Activated CD4-positive, alpha-beta T cell treated with anti-CD3 and anti-CD28 coated beads, Interleukin-2, amount 50 U/mL, for 4 hours (primary cell): ENCODE data around the gene SETD7.

Experiments used
- DNase-seq, 2 experiments: peaks; one replicate each; pipeline ENCODE4 v3.0.0-alpha.2; 2020

SETD7 gene

DNA sequence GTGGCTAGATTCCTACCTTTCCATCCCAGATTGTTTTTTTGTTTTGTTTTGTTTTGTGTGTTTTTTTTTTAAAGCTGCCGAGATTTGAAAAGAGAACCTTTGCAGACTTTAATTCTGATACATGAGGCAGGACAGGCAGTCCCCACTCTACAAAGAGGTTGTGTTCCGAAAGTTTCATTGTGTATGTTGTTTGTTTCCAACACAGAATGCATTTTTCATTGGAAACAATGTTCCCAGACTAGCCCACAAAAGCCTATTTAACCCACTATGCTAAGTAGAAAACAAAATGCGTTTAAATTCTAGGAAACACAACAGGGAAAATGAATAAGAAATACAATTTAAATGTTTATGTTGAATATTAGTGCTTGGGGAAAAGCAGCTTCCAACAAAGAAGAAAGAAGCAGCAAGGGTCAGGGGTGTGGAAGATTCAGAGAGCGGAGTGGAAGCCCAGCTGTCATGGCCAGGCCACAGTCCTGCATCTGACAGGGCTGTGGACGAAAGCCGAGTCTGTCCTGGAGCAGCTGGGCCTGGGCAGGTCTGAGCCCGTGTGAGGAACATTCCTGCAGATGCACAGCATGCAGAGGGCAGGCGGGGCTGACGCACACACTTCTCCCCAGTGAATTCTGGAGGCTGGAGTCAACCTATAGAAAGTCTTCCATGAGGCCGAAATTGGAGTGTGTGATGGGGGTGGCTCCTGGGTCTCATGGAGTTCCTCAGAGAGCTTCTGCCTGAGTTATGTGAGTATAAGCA, 12.4 kb upstream of the SETD7 start:
- no peak for DNase-seq

DNA sequence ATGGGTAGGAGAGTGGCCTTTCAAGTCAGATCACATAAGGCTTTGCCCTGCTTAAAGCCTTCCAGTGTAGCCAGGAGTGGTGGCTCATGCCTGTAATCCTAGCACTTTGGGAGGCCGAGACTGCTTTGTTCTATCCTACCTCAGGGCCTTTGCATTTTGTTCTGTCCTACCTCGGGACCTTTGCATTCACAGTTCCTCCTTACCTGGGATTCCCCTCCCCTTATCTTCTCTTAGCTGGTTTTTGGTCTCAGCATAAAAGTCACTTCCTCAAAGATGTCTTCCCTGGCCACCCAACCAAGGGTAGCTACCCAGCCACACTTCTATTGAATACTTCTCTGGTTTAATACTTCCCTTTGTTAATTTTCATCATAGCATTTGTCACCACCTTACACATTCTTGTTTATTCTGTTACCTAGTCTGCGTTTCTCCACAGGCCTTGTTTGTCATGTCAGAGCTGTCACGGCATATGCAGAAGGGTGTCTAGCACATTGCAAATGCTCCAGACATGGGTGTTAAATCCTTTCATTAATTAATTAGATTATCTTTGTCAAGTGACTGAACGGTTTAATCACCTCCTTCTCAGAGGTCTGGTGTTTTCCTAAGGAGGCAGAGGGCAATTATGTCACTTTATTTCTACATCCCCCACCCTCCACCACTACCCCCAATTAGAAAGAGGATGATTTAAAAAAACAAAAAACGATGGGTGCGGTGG, 11.3 kb upstream of the SETD7 start:
- DNase-seq = no peak

GRCh38 chr4:139564502-139564901, 8.5 kb upstream of the SETD7 start:
- no peak for DNase-seq

- DNase-seq = no peak
Measured at GRCh38 chr4:139563515-139563914, 7.5 kb upstream of the SETD7 start.

DNA sequence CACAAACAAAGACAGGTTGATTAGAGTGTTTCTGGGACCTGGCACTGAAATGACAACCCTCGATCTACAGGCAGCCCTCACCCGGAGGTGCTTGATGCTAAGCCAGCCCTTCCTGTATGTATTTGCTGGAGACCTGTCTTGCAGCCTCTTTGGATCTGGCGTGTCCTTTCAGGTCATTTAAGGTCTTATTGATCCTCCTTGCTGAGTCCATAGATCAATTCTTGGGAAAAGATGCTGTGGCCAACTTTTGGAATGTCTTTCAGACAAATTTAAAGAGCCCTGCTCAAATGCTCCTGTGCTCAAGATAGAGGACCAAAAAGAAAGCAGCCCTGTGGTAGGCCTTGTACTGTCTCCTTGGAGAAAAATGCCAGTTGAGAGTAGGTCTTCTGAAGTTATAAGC, 6.8 kb upstream of the SETD7 start:
- no peak for DNase-seq

DNA sequence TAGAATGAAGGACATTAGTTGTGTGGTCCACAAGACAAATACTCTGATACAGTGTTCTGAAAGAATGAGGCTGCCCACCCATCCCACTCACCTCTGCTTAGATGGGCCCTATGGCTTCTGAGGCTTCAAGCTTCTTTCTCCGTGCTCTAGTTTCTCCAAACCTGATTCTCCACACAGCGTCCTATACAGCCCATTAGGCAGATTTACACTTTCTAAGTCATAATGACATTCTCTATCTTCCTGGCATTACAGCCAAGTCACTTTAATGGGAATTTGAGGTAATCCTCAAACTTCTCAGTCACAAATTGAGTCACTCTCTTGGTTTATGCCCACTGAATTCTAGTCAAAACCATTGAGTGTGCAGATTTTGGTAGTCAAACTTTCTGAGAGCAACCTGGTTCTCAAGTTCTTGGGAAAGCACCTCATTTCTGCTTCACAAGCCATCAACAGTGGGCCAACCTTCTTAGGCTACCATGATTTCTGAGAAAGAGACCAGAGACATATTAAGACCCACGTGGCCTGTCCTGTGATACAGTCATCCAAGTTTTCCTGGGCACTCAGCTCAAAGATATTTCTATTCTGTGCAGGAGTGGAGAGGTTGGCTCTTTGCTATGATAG, 6.2 kb upstream of the SETD7 start:
- no peak for DNase-seq

DNA sequence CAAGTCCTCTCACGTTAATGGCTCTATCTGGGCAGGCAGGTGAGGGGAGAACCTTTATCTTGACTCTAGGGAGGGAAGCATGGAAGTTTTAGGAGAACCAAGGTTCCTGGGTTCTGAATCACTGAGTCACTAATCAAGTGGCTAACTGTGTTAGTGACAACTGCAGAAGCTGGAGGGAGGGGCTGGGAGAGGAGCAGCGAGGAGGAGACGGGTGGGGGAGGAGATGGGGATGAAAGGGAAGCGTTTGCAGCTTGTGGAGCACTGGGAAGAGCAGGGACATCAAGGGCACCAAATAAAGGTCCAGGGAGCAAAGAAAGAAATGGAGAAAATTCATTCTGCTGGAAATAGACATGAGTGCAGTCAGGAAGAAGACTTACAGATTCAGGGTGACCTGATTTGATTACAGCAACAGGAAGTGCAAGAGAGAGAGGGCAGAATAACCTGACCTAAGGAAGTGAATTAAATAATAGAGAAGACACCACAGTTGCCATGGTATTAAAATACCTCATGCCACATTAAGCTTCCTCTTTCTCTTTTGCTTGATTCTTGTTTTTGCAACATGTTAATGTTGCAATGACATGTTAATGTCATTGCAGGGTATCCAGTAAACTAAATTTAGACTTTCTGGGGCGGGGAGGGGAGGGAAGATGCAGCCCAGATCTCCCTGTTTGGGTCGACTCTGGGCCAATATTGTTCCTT, 4.5 kb upstream of the SETD7 start:
- DNase-seq = no peak

- DNase-seq = no peak
Measured at GRCh38 chr4:139559687-139560086, 3.7 kb upstream of the SETD7 start.

GRCh38 chr4:139559089-139559479, 3.1 kb upstream of the SETD7 start:
- DNase-seq = no peak

DNA sequence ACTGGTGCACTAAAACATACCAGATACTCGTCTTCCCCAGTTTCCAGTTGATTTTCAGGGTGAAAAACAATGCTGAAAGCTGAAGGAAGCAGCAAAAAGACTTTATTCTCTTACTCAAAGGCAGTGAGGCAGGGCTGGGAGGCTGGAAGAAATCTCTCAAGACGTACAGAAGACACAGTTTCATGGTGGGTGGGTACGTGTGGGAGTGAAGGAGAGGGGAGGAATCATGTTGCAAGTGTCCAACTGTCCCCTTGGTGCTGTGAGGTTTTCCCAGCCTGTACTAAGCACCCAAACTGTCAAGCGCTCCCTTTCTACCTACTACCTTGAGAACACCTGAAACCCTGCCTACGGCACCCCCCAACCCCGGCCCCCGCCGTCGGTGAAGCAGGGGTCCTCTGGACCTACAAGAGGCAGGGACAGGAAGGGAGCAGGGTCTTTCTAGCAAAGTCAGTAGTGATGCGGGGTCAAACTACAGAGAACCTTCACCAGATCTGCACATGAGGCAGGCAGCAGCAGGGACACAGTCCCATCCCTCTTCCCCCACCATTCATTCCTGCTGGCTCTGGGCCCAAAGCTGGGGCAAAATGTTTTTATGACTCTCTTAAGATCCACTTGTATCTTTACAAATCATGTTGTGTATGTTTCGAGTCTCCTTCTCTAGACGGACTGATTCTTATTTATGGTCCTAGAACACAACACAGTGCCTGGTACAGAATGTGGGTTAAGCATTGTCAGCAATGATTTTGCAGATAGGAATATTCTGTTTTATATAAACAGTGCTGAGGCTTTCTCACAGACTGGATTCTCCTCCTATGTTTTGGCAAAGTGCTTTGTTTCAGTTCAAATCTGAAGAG, 2.4 kb upstream of the SETD7 start:
- DNase-seq = no peak

DNA sequence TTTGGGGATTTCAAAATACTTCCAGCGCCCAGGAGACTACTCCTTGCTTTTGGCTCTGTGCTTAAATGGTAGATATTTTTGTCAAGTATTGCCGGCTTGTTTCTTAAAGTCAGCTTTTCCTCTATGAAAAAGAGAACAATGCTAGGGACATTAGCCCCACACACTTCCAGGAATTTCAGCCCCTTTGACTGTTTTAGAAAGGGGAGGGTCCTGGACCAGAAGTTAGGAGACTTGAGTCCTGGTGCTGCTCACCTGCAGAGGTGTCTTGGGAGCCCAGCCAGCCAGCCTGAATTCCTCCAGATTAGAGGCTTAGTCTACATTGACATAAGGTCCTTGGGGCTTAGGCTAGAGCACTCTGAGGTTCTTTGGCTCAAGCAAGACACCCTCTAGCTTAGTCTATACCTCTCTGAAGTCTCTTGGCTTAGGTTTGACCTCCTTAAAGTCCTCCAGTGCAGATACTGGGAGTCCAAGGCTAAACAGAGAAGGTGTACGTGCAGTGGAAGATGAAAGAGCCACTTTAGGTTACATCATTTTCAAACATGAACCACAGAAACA, 1.6 kb upstream of the SETD7 start:
- DNase-seq = no peak

DNA sequence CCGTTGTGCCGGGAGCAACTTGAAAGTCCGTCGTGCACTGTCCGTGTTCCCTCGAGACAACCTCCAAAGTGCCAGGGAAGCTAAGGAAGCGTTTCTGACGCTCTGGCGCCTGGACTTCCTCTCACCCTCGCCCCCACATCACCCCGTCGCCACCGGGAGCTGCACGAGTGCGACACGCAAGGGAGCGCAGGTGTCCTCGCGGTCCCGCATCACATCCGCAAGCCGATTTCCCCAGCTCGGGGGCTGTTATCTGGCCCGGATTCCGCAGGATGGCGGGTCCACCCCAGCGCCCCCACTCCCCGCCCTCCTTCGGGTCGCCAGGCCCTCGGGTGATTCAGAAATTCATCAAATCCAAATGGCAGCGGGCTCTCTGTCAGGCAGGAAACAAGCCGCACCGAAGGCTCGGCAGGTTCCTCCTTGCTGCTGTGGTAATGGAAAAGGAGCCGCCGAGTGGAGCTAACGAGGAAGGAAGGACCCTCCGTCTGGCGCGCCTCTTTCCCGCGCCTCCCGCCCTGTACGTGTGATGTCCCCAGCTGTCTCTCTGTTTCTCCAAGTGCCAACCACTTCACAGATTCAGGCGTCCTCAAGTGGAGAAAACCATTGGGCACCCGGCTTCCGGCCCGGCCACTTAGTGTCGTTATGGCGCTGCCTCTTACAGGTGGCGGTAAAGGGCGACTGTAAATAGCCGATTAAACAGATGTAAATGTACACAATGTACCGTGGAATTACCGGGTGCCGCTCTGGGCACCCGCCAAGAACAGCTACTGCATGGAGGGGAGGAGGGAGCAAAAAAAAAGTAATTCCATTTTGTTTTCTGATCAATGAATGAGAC, 921 bp upstream of the SETD7 start:
- DNase-seq = peak; percentile 38 to 40

GRCh38 chr4:139555705-139556070, 331 bp downstream of the SETD7 start:
- no peak for DNase-seq

DNA sequence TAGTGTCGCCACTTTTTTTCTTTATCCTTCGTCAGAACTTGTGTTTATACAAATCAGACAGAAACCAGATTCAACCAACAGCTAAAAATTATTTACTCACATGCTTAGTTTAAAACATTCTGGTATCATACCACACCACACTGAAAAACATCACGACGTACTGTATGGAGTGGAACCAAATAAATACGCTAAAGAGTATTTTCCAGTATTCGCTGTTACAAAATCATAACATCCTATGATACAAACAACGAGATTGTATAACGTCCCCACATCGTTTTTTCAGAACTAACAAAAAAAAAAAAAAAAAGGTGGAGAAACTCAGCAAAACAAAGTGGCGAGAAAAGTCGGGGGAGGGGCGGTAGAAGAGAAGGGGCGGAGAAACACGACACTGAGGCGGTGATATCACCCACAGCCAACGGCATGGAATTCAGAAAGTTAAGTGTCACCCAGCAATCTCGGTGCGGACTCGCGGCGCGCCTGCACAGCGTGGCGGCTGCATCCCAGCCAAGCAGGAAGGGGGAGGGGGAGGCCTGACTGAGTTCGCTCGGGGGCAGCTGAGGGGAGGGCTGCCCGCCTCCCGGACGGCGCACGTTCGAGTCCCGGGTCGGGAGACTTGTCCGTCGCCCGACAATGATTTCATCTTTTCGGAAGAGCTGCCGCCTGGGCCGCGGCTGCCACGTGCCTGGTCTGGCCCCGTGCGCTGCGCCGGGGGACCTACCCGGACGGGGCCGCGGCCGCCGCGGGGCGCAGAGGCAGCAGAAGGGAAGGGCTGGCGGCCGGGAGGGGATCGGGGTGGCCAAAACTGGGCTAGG, 920 bp downstream of the SETD7 start:
- DNase-seq = peak; percentile 86 to 89

DNA sequence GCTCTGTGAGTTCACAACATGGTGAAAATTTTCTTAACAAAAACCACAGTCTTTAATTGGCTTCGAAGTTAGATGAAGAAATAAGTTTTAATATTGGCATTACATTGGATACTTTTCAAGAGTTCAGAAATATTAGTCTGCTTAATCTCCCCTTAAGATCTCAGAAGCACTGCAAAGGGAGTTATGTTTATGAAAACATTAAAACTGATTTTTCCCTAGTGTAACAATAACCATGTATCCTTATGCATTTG, 1.5 kb downstream of the SETD7 start:
- DNase-seq = no peak

- DNase-seq = no peak
Measured at GRCh38 chr4:139553751-139554641, 2.0 kb downstream of the SETD7 start.

- DNase-seq = no peak
Measured at GRCh38 chr4:139552517-139553307, 3.3 kb downstream of the SETD7 start.

DNA sequence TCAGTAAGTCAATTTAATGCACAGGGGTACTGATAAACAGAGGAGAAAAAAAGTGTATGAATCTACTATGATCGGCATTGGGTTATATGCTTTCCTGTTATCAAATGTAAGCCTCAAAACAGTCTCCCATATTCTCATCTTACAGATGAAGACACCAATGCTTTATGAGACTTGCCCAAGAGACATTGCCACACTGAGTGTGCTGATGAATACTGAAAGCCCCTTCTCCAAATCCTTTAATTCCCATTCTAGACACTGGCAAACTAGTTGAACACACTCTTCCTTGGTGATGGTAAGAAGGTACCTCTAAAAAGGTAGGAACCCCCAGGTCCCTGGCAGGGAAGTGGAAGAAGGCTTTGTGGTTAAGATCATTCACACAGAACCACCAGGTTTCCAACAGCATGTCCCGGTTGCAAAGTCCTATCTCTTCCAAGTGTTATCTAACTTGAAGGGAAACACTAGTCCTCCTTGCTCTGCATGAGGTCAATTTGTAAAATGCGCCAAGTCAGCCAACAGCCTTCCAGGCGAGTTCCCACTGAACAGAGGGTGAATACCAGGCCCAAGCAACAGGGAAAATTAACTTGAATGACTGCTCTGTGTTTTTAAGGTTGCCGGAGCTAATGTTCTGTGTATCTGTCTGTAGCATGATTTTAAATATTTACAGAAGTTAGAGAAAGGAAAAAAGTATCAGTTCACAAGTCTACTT, 5.1 kb downstream of the SETD7 start:
- no peak for DNase-seq
